HCT116 (cell line): ENCODE measurements around the gene NPW.

Experiments used
- CBX3 ChIP-seq: IDR thresholded peaks from 2 replicates; pipeline ENCODE4 v1.6.1; 2012; ENCODE audit warnings: low read depth
- EZH2 ChIP-seq: fragments of 200-600 bp; sonication (generic); IDR thresholded peaks from 2 replicates; pipeline ENCODE4 v1.6.1; 2017; ENCODE audit warnings: antibody characterized with exemption, mixed run types
- EZH2phosphoT487 ChIP-seq: fragments of 200-600 bp; IDR thresholded peaks from 2 replicates; pipeline ENCODE4 v1.6.1; 2018; ENCODE audit warnings: antibody characterized with exemption, borderline replicate concordance
- FOSL1 ChIP-seq: IDR thresholded peaks from 2 replicates; pipeline ENCODE4 v1.6.1; 2012; ENCODE audit warnings: low read depth
- POLR2A ChIP-seq: IDR thresholded peaks from 2 replicates; pipeline ENCODE4 v1.7.0; 2011; ENCODE audit warnings: borderline replicate concordance; ENCODE audit not compliant: insufficient read depth, insufficient read length; ENCODE audit errors: extremely low read depth
- POLR2AphosphoS5 ChIP-seq: IDR thresholded peaks from 2 replicates; pipeline ENCODE4 v1.6.1; 2011; ENCODE audit warnings: mild to moderate bottlenecking, low read depth, low read length, moderate library complexity
- RAD21 ChIP-seq: IDR thresholded peaks from 2 replicates; pipeline ENCODE4 v1.6.1; 2012; ENCODE audit warnings: low read depth, mild to moderate bottlenecking
- SP1 ChIP-seq: IDR thresholded peaks from 2 replicates; pipeline ENCODE4 v1.6.1; 2012; ENCODE audit warnings: low read depth
- SRF ChIP-seq: IDR thresholded peaks from 2 replicates; pipeline ENCODE4 v1.6.1; 2012; ENCODE audit warnings: low read depth
- ZFX ChIP-seq: fragments of 450-650 bp; IDR thresholded peaks from 2 replicates; pipeline ENCODE4 v1.6.1; 2017
- ZNF274 ChIP-seq: fragments of 200-500 bp; sonication (Bioruptor generic); IDR thresholded peaks from 2 replicates; pipeline ENCODE4 v1.6.1; 2014; ENCODE audit warnings: mild to moderate bottlenecking, low read depth, low read length, inconsistent platforms
- TF ChIP-seq, protein P1 (sequence below), 3 experiments: fragments of 200-600 bp in 1 of 3; sonication (generic) in 1 of 3; IDR thresholded peaks in 2 of 3; conservative IDR thresholded peaks in 1 of 3; 2 replicates each; pipeline ENCODE4 v1.5.1; 2012 to 2017; ENCODE audit warnings: low read depth in 2 of 3, low read length in 2 of 3, antibody characterized with exemption in 1 of 3, borderline replicate concordance in 1 of 3, control low read depth in 1 of 3, mild to moderate bottlenecking in 1 of 3, mixed read lengths in 1 of 3, mixed run types in 1 of 3, moderate library complexity in 1 of 3; ENCODE audit not compliant: insufficient read depth in 1 of 3
- TF ChIP-seq, protein P2 (sequence below): IDR thresholded peaks from 2 replicates; pipeline ENCODE4 v1.6.1; 2012

DNA sequence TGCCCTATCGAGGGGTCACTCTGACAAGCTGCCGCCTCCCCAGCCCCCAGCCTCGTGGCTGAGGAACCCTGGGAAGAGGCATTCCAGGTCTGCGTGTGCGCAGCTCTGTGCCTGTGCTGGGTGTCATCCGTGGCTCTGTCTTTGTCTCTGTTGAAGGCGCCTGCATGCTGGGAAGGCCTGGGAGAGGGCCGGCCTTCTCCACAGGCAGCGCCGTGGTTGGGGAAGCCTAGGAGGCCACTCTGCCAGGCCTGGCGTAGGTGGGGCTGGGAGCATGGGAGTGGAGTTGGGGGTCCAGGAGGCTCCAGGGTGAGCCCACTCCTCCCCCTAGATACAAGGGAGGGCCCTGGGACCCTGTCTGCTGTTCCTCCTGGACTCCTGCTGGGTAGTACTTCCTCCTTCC is 10.5 kb downstream of the NPW start:
- TF ChIP-seq EZH2phosphoT487 (no peak), EZH2 (no peak), POLR2AphosphoS5 (no peak), ZNF274 (no peak), POLR2A (no peak), SP1 (no peak), SRF (no peak), RAD21 (no peak), CBX3 (no peak), ZFX (no peak), FOSL1 (no peak)
- TF ChIP-seq, protein P1, sequence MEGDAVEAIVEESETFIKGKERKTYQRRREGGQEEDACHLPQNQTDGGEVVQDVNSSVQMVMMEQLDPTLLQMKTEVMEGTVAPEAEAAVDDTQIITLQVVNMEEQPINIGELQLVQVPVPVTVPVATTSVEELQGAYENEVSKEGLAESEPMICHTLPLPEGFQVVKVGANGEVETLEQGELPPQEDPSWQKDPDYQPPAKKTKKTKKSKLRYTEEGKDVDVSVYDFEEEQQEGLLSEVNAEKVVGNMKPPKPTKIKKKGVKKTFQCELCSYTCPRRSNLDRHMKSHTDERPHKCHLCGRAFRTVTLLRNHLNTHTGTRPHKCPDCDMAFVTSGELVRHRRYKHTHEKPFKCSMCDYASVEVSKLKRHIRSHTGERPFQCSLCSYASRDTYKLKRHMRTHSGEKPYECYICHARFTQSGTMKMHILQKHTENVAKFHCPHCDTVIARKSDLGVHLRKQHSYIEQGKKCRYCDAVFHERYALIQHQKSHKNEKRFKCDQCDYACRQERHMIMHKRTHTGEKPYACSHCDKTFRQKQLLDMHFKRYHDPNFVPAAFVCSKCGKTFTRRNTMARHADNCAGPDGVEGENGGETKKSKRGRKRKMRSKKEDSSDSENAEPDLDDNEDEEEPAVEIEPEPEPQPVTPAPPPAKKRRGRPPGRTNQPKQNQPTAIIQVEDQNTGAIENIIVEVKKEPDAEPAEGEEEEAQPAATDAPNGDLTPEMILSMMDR (IDR thresholded peaks at IDR 0.05 in 2 of 3, conservative IDR thresholded peaks at IDR 0.05 in 1 of 3; ENCODE audit: borderline replicate concordance in 1 of 3, insufficient read depth in 1 of 3, low read depth in 2 of 3, low read length in 2 of 3) = no peak
- TF ChIP-seq, protein P2, sequence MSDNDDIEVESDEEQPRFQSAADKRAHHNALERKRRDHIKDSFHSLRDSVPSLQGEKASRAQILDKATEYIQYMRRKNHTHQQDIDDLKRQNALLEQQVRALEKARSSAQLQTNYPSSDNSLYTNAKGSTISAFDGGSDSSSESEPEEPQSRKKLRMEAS = no peak
